ENCODE results near the gene SLC48A1. TPM values are rescaled to one million over a fixed set of nuclear protein-coding genes. Genes with fewer than 3 reads are reported as not detected.
A peak's percentile ranks its signal among the peaks of the same experiment; 100 is the strongest.

Gene SLC48A1
- total RNA-seq, 4 donors from 2014 or later, result 18.9 to 35.4 (median 25.4) TPM

DNA sequence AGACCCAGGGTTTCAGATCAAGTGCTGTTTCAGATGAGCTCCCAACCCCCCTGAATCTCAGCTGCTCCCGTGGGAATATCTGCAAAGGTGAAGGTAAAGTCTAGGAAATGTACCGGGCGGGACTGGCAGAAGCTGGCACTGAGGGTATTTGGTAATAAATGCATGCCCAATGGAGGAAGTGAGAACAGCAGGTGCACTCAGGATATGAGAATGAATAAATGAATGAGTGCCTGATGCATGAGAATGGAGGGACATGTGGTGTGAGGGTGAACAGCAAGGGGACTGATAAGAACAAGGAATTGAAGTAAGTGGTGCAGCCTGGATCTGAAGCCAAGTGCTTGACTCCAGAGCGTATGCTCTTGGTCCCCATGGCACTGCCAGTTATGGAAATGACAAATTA, 25.9 kb upstream of the SLC48A1 start:
- WGBS, 2 donors, result 75 to 79% methylated on average over 4 of the region's 4 CpGs
- no peak for DNase-seq
- Histone ChIP-seq H3K4me3 (no peak overlapping the region), H3K4me1 (peaks cover 10 to 38% (median 16%) of the 10 kb centered on the region in 3 donors), H3K27ac (peak overlapping the region in 1 of 4 donors; percentile 3), H3K27me3 (no peaks in the 10 kb centered on the region), H3K36me3 (peaks cover 5 to 59% (median 6%) of the 10 kb centered on the region in 3 donors), H3K9me3 (no peaks in the 10 kb centered on the region)
- intact Hi-C loops (cut with DNase I), result loop anchor here (10.0 kb wide), 1 partner anchor 88 kb away; no protein-coding TSS in a partner anchor
- no peak for TF ChIP-seq POLR2A (IDR thresholded peaks at IDR 0.05)
- no peak for TF ChIP-seq CTCF (IDR thresholded peaks at IDR 0.05)

GRCh38 chr12:47747596-47748506, 25.2 kb upstream of the SLC48A1 start:
- no peaks in the 10 kb centered on the region for H3K9me3 ChIP-seq
- 67 to 81% methylated on average over 2 to 8 of the region's 14 CpGs for WGBS, 2 donors
- no peak overlapping the region for H3K4me3 ChIP-seq
- intact Hi-C loops (cut with DNase I), result loop anchor here (10.0 kb wide), 1 partner anchor 87 kb away; no protein-coding TSS in a partner anchor
- no peak for DNase-seq
- H3K27me3 ChIP-seq, result no peaks in the 10 kb centered on the region
- H3K36me3 ChIP-seq, result peaks cover 5 to 60% (median 6%) of the 10 kb centered on the region in 3 donors
- H3K4me1 ChIP-seq, result peaks cover 17 to 38% (median 21%) of the 10 kb centered on the region in 3 donors
- TF ChIP-seq CTCF (IDR thresholded peaks at IDR 0.05), result no peak
- no peak for TF ChIP-seq POLR2A (IDR thresholded peaks at IDR 0.05)
- H3K27ac ChIP-seq, result no peak overlapping the region

DNA sequence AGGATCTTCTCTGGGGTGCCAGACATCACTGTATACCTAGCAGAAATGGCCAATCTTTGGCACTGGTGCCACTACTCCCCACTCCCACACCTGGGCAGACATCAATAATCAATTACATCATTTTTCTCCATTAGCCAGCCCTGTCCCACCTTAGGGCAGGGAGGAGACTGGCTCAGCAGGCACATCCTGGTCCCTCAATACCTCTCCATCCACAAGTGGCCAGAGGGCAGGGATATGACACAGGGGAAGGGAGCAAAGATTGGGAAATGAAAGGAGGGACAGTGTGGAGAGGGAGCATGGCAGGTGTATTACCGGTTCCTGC, 24.6 kb upstream of the SLC48A1 start:
- no peak overlapping the region for H3K27ac ChIP-seq
- no peaks in the 10 kb centered on the region for H3K27me3 ChIP-seq
- no peaks in the 10 kb centered on the region for H3K9me3 ChIP-seq
- H3K36me3 ChIP-seq, result peaks cover 5 to 60% (median 6%) of the 10 kb centered on the region in 3 donors
- H3K4me3 ChIP-seq, result no peak overlapping the region
- no peak for TF ChIP-seq CTCF (IDR thresholded peaks at IDR 0.05)
- TF ChIP-seq POLR2A (IDR thresholded peaks at IDR 0.05), result no peak
- H3K4me1 ChIP-seq, result peaks cover 23 to 42% (median 24%) of the 10 kb centered on the region in 3 donors
- intact Hi-C loops (cut with DNase I), result loop anchor here (10.0 kb wide), 1 partner anchor 86 kb away; no protein-coding TSS in a partner anchor
- 91 to 100% methylated on average over 1 of the region's 1 CpG for WGBS, 2 donors
- DNase-seq, result no peak

DNA sequence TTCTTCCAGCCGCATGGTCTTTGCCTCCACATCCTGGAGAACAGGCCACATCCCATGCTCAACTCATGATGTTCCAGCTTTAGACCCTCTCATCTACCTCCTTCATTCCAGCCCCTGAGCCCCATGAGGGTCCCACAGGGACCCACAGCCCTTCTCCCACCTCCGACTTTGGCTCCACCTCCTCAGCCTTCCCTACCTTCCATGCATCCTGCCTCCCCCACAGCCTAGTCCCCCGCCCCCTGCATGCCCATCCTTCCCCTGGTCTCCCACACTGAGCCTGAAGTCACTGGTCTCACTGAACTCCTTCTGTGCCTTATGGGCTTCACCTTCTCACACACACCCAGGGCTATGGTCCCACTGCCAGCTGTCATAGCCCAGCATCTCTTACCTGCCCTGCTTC, 24.1 kb upstream of the SLC48A1 start:
- H3K27ac ChIP-seq, result no peak overlapping the region
- no peak for DNase-seq
- TF ChIP-seq POLR2A (IDR thresholded peaks at IDR 0.05) (no peak), CTCF (IDR thresholded peaks at IDR 0.05) (no peak)
- H3K4me3 ChIP-seq, result no peak overlapping the region
- H3K4me1 ChIP-seq, result peaks cover 26 to 42% (median 27%) of the 10 kb centered on the region in 3 donors
- WGBS, 2 donors, result 92 to 94% methylated on average over 3 of the region's 3 CpGs
- intact Hi-C loops (cut with DNase I), result loop anchor here (10.0 kb wide), 1 partner anchor 86 kb away; no protein-coding TSS in a partner anchor
- H3K9me3 ChIP-seq, result no peaks in the 10 kb centered on the region
- H3K36me3 ChIP-seq, result peaks cover 5 to 60% (median 6%) of the 10 kb centered on the region in 3 donors
- no peaks in the 10 kb centered on the region for H3K27me3 ChIP-seq

DNA sequence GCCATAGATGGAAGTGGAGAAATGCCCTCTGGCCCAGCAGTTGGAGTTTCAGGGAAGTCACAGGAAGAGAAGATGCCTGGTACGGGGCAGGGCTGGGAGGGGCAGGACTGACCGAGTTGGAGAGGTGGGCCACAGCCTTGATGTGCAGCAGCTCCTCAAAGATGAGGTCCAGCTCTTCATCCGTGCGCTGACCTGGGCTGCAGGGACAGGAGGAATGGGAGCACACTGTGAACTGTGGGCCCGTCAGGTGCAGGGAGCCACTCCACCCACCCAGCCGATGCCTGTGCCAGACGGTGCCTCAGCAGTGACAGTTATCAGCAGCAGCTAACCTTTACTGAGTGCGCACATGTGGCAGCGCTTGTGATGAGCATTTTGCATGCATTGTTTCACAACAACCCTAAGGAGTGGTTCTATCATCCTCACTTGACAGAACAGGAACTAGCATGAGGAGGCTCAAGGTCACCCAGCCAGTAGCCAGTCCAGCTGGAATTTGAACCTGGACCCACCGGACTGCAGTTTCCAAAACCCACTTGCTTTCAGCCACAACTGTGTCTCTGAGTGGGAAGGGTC, 22.7 kb upstream of the SLC48A1 start:
- DNase-seq, result no peak
- intact Hi-C loops (cut with DNase I), result no loop called here
- Histone ChIP-seq H3K27ac (no peak overlapping the region), H3K36me3 (peaks cover 5 to 60% (median 6%) of the 10 kb centered on the region in 3 donors), H3K9me3 (no peaks in the 10 kb centered on the region), H3K4me3 (no peak overlapping the region), H3K4me1 (peaks cover 36 to 47% (median 40%) of the 10 kb centered on the region in 3 donors), H3K27me3 (no peaks in the 10 kb centered on the region)
- TF ChIP-seq POLR2A (IDR thresholded peaks at IDR 0.05), result no peak
- no peak for TF ChIP-seq CTCF (IDR thresholded peaks at IDR 0.05)
- 80 to 95% methylated on average over 9 to 10 of the region's 10 CpGs for WGBS, 2 donors
